ENCODE measurements around the gene TJAP1.

Gene TJAP1

DNA sequence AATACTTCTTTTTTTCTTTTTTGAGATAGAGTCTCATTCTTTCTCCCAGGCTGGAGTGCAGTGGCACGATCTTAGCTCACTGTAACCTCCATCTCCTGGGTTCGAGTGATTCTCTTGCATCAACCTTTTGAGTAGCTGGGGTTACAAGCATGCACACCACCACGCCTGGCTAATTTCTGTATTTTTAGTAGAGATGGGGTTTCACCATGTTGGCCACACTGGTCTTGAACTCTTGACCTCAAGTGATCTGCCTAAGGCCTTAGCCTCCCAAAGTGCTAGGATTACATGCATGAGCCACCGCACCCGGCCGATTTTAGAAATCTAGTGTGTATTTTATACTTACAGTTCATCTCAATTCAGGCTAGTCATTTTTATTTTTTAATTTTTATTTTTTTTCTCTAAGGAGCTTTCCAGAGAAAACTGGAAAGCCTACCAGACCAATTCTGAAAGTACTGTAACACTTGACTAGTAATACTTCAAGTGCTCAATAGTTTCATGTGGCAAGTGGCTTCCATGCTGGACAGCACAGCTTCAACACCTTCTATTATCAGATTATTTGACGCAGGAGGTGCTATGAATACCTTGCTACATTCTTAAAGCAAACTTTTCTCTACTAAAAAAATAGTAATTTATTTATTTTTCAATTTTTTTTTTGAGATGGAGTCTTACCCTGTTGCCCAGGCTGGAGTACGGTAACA lies 64.6 kb downstream of the TJAP1 start:
- DNase-seq = no peak

DNA sequence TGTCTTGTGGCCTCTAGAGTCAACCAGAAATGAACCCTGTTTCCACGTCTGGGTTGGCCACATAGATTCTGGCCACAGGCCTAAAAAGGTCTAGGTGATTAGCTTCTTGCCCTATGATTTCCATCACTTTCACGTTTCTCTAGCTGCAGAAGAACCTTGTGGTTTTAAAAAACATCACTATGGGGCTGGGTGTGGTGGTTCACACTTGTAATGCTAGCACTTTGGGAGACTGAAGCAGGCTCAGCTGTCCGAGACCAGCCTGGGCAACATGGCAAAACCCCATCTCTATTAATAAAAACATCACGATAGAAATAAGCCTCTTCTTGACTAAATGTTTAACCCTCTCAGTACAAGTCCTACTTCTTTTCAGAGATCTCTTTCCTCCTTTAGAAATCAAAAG lies 67.1 kb downstream of the TJAP1 start:
- no peak for DNase-seq

DNA sequence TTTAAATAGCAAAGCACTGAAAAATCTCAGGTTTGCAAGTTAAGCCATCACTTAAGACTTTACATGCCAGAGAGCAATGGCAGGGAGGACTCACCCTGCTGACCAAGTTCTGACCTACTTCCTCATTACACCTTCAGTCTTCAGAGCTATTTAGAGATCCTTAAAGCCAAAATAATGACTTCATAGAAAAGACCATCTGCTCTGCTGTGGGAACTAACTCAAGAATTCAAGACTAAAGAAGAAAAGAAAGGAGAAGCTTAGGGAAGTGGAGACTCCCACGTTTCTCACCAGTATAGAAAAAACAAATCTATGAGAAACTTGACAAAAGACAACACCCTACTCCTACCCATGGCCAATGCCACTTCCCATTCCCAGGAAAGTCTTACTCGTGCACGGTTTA lies 69.9 kb downstream of the TJAP1 start:
- DNase-seq = no peak
